Right lobe of liver (tissue), 6 donors: Measurements from ENCODE around the gene CDA. TPM values are rescaled to one million over a fixed set of nuclear protein-coding genes. Genes with fewer than 3 reads are reported as not detected.

Experiments
- ATAC-seq, 4 donors: fragments of 200-7000 bp; cut with Tn5 transposase; one replicate each; pipeline ENCODE4 v1.9.1; 2020; ENCODE audit warnings: mild to moderate bottlenecking in 4 of 4, moderate library complexity in 4 of 4
- DNase-seq, 3 donors: peaks; one replicate each; pipeline ENCODE4 v3.0.0-alpha.2; 2020
- H3K27ac ChIP-seq, 3 donors: fragments of 200-600 bp; one replicate each; pipeline ENCODE4 v1.8.0; 2022
- H3K27me3 ChIP-seq, 2 donors: fragments of 200-600 bp; one replicate each; pipeline ENCODE4 v1.8.0; 2022
- H3K36me3 ChIP-seq, 4 donors: fragments of 200-600 bp; sonication (generic) in 1 of 4; one replicate each; pipeline versions ENCODE4 v1.5.1 to v1.8.0; 2017 to 2022; ENCODE audit warnings: control low read depth in 1 of 4
- H3K4me1 ChIP-seq, 4 donors: fragments of 200-600 bp; sonication (generic) in 1 of 4; one replicate each; pipeline versions ENCODE4 v1.5.1 to v1.8.0; 2017 to 2022; ENCODE audit warnings: control low read depth in 1 of 4
- H3K4me3 ChIP-seq, 3 donors: fragments of 200-600 bp; one replicate each; pipeline ENCODE4 v1.8.0; 2022
- H3K9me3 ChIP-seq, 4 donors: fragments of 200-600 bp; sonication (generic) in 1 of 4; one replicate each; pipeline versions ENCODE4 v1.5.1 to v1.8.0; 2017 to 2022; ENCODE audit warnings: control low read depth in 1 of 4
- POLR2A ChIP-seq: fragments of 450-650 bp; IDR thresholded peaks from one replicate; pipeline ENCODE4 v1.6.1; 2017; ENCODE audit warnings: antibody characterized with exemption, mild to moderate bottlenecking
- WGBS: methylation state at CpG from one replicate; pipeline ENCODE4 v1.1.6; 2018; ENCODE audit warnings: low coverage, low lambda C conversion rate; ENCODE audit not compliant: insufficient coverage; ENCODE audit errors: missing lambda C conversion rate; 5-methylcytosine and 5-hydroxymethylcytosine counted together
- intact Hi-C, 2 donors: fragments of 100-400 bp; cut with DNase I; formaldehyde crosslinking; loops; one replicate each; pipeline versions ENCODE4 v1.11.2 to v1.14.1; 2022
- total RNA-seq, 6 experiments: library from RNA; depleted of rRNA in 2 of 6; stranded (reverse); fragments of >200 nt in 2 of 6; fragmentation: NEBNext Ultra II Directional in 3 of 6; extraction: Animal tissue kit (Norgen Biotek cat#: 25700) in 3 of 6; gene quantifications; one replicate each; pipeline versions ENCODE4 v1.1.0 to v1.2.4, GENCODE V29; 2016 to 2023
- TF ChIP-seq, protein P1 (sequence below), 4 donors: fragments of 200-600 bp in 3 of 4; fragments of 450-650 bp in 1 of 4; IDR thresholded peaks; one replicate each; pipeline versions ENCODE4 v1.5.1 to v1.8.0; 2016 to 2022; ENCODE audit warnings: antibody characterized with exemption in 4 of 4, mild to moderate bottlenecking in 2 of 4
- donor health status: DM: no; HTN: yes; CAD: no.
- donor health status: DM: no; HTN: no; CAD: no.
- donor health status: DM: no; HTN: no; CAD: no.
- donor health status: DM: no; HTN: yes; CAD: no.
- donor health status: DM: no; HTN: yes; CAD: no.

CDA gene
- total RNA-seq, 6 experiments from 2014 or later: 12.6 to 33.8 (median 24.5) TPM

DNA sequence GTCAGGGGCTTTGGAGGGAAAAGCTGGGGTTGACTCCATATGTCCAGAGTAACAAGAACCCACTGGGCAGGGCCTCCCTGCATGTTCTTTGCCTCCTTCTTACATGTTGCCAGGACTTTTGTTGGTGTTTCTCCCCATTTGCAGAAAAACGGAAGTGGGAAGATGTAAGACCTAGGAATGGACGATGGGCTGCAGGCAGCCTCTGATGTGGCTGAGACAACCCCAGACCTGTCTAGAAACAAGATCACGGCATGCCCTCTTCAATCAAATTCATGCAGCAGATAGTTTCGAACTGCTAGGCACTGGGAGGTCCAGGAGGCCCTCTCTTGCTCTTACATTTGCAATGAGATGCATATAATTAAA, 33.2 kb upstream of the CDA start:
- intact Hi-C loops: no loop called here
- H3K27me3 ChIP-seq: no peaks in the 10 kb centered on the region
- H3K4me1 ChIP-seq: peaks cover 0 to 9% (median 0%) of the 10 kb centered on the region in 4 donors
- H3K9me3 ChIP-seq: no peaks in the 10 kb centered on the region
- H3K36me3 ChIP-seq: no peaks in the 10 kb centered on the region
- TF ChIP-seq, protein P1, sequence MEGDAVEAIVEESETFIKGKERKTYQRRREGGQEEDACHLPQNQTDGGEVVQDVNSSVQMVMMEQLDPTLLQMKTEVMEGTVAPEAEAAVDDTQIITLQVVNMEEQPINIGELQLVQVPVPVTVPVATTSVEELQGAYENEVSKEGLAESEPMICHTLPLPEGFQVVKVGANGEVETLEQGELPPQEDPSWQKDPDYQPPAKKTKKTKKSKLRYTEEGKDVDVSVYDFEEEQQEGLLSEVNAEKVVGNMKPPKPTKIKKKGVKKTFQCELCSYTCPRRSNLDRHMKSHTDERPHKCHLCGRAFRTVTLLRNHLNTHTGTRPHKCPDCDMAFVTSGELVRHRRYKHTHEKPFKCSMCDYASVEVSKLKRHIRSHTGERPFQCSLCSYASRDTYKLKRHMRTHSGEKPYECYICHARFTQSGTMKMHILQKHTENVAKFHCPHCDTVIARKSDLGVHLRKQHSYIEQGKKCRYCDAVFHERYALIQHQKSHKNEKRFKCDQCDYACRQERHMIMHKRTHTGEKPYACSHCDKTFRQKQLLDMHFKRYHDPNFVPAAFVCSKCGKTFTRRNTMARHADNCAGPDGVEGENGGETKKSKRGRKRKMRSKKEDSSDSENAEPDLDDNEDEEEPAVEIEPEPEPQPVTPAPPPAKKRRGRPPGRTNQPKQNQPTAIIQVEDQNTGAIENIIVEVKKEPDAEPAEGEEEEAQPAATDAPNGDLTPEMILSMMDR (IDR thresholded peaks at IDR 0.05): no peak
- TF ChIP-seq POLR2A: no peak
- H3K4me3 ChIP-seq: no peak overlapping the region
- 14% methylated on average over 2 of the region's 4 CpGs for WGBS
- H3K27ac ChIP-seq: no peak overlapping the region
- DNase-seq (no peak), ATAC-seq (no peak)

- DNase-seq (no peak), ATAC-seq (no peak)
- Histone ChIP-seq H3K4me1 (peaks cover 0 to 6% (median 0%) of the 10 kb centered on the region in 4 donors), H3K36me3 (no peaks in the 10 kb centered on the region), H3K9me3 (no peaks in the 10 kb centered on the region), H3K27me3 (no peaks in the 10 kb centered on the region), H3K27ac (no peak overlapping the region), H3K4me3 (no peak overlapping the region)
- 48% methylated on average over 2 of the region's 5 CpGs for WGBS
- TF ChIP-seq POLR2A: no peak
- intact Hi-C loops: no loop called here
Measured at GRCh38 chr1:20558191-20558590, 30.7 kb upstream of the CDA start.

- ATAC-seq: no peak
- Histone ChIP-seq H3K36me3 (no peaks in the 10 kb centered on the region), H3K9me3 (no peaks in the 10 kb centered on the region), H3K4me1 (no peaks in the 10 kb centered on the region), H3K4me3 (no peak overlapping the region), H3K27ac (no peak overlapping the region), H3K27me3 (no peaks in the 10 kb centered on the region)
- no peak for DNase-seq
- intact Hi-C loops: no loop called here
- 50% methylated on average over 1 of the region's 1 CpG for WGBS
- TF ChIP-seq, protein P1 (IDR thresholded peaks at IDR 0.05): no peak
- no peak for TF ChIP-seq POLR2A
Measured at GRCh38 chr1:20560966-20561365, 27.9 kb upstream of the CDA start.

DNA sequence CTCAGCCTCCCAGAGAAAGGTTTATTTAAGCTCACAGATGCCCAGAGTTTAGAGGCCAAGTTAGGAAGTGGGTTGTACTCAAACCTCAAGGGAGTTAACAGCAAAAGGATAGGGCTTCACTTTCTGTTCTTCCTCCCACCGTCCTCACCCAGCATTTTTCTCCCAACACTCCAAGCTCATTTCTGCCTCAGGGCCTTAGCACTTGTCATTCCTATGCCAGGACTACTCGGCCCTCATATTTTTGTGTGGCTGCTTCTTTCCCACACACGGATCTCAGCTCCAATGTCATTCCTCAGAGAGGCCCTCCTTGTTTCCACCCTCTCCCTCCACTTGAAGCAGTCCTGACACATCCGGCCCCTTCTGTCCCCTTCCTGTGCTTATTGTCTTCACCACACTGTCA, 23.7 kb upstream of the CDA start:
- Histone ChIP-seq H3K4me1 (no peaks in the 10 kb centered on the region), H3K9me3 (no peaks in the 10 kb centered on the region), H3K36me3 (no peaks in the 10 kb centered on the region), H3K27ac (no peak overlapping the region), H3K4me3 (no peak overlapping the region), H3K27me3 (no peaks in the 10 kb centered on the region)
- intact Hi-C loops: no loop called here
- DNase-seq: no peak
- TF ChIP-seq POLR2A: no peak
- TF ChIP-seq, protein P1 (IDR thresholded peaks at IDR 0.05): no peak
- no peak for ATAC-seq
- WGBS: 54% methylated on average over 3 of the region's 4 CpGs

DNA sequence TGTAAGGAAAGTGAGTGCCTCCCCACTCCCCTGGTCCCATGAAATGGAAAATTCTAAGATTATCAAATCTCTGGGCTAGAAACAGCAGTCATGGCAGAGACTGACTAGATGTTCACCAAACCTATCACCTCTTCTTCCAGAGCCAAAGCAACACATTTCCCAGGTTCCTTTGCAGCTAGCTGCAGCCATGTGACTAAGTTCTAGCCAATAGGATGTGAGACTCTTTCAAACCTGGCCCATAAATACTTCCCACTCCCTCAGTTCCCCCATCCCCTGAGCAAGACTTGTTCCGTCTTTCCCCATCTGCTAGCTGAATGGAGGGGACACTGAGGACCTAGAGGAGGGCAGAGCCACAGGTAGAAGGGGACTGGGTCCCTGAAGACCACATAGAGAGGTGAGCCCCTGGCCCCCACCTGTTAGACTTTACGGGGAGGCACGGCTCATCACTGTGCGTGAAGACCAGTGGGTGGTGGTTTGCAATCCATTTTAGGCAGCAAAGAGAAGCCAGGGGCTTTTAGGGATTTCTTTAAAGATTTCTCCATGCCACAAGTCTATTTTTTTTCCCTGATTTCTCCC, 19.3 kb upstream of the CDA start:
- WGBS: 91% methylated on average over 4 of the region's 4 CpGs
- no peak overlapping the region for H3K27ac ChIP-seq
- no peak for ATAC-seq

More for the DNA sequence above, 19.3 kb upstream of the CDA start:
- no peaks in the 10 kb centered on the region for H3K27me3 ChIP-seq
- H3K36me3 ChIP-seq: no peaks in the 10 kb centered on the region
- no peak overlapping the region for H3K4me3 ChIP-seq
- intact Hi-C loops: loop anchor here in 1 of 2 donors (5.0 kb wide), 1 partner anchor 68 kb away; no protein-coding TSS in a partner anchor
- H3K9me3 ChIP-seq: no peaks in the 10 kb centered on the region
- H3K4me1 ChIP-seq: no peaks in the 10 kb centered on the region
- TF ChIP-seq, protein P1 (IDR thresholded peaks at IDR 0.05): no peak
- no peak for TF ChIP-seq POLR2A
- DNase-seq: no peak
